Epithelial cell of esophagus (primary cell): ENCODE data around the gene BTC.

Experiments used
- DNase-seq: peaks from one replicate; pipeline ENCODE4 v3.0.0; 2010; ENCODE audit warnings: low read depth
- H3K4me3 ChIP-seq: 2 replicates; pipeline ENCODE4 v1.5.1; 2011; ENCODE audit warnings: mild to moderate bottlenecking, low read length, control low read depth
- CTCF ChIP-seq: IDR thresholded peaks from 2 replicates; pipeline ENCODE4 v1.5.1; 2011; ENCODE audit warnings: low read depth, mild to moderate bottlenecking, low read length, control low read depth, inconsistent platforms; ENCODE audit not compliant: insufficient read depth; ENCODE audit errors: missing control alignments

The BTC gene

GRCh38 chr4:74751247-74751646 lies 43.1 kb downstream of the BTC start:
- no peak for TF ChIP-seq CTCF
- no peak for DNase-seq
- no peak overlapping the region for H3K4me3 ChIP-seq

- no peak for TF ChIP-seq CTCF
- H3K4me3 ChIP-seq = no peak overlapping the region
- DNase-seq = no peak
These were observed 52.1 kb downstream of the BTC start for GRCh38 chr4:74742185-74742584.

GRCh38 chr4:74738464-74739143 lies 55.7 kb downstream of the BTC start:
- DNase-seq = peak; percentile 88
- no peak for TF ChIP-seq CTCF
- H3K4me3 ChIP-seq = no peak overlapping the region

- no peak for DNase-seq
- TF ChIP-seq CTCF = no peak
- H3K4me3 ChIP-seq = no peak overlapping the region
These were observed 59.3 kb downstream of the BTC start for GRCh38 chr4:74734995-74735394.

GRCh38 chr4:74733756-74734155 lies 60.6 kb downstream of the BTC start:
- no peak for TF ChIP-seq CTCF
- H3K4me3 ChIP-seq = no peak overlapping the region
- no peak for DNase-seq

GRCh38 chr4:74724979-74725378 lies 69.3 kb downstream of the BTC start:
- no peak for TF ChIP-seq CTCF
- H3K4me3 ChIP-seq = no peak overlapping the region
- DNase-seq = peak; percentile 35

GRCh38 chr4:74716436-74716765 lies 77.9 kb downstream of the BTC start:
- DNase-seq = no peak
- no peak overlapping the region for H3K4me3 ChIP-seq
- no peak for TF ChIP-seq CTCF
